HCT116 (cell line): ENCODE data around the gene CTNND2. TPM values are rescaled to one million over a fixed set of nuclear protein-coding genes. Genes with fewer than 3 reads are reported as not detected.

Source experiments
- ATAC-seq: fragments of 200-7000 bp; cut with Tn5 transposase; 2 replicates; pipeline ENCODE4 v1.9.1; 2020; ENCODE audit warnings: mild to moderate bottlenecking, moderate library complexity
- BruUV-seq: library from RNA; stranded (reverse); fragments of 400-500 nt; replicated peaks from 2 replicates; lab custom pipeline; 2021; lab: Mats Ljungman, UMichigan
- CTCF ChIA-PET: fragments of 300-600 bp; sonication (Branson Sonifier 250); formaldehyde crosslinking; loops from one replicate; lab custom pipeline; 2021; ENCODE audit warnings: antibody characterized with exemption; lab: Charles Lee
- POLR2A ChIA-PET: fragments of 300-600, 350-600 bp; sonication (Branson Sonifier 250); formaldehyde crosslinking; loops from one replicate; lab custom pipeline; 2021; ENCODE audit warnings: antibody characterized with exemption; lab: Charles Lee
- RAD21 ChIA-PET, 2 experiments: fragments of 300-600 bp; sonication (Branson Sonifier 250); formaldehyde crosslinking; loops; one replicate each; lab custom pipeline; 2023; ENCODE audit warnings: low total read pairs in 2 of 2; ENCODE audit not compliant: uncharacterized antibody in 2 of 2, unreplicated experiment in 2 of 2, low non-redundant PET in 1 of 2; lab: Charles Lee
- DNase-seq: peaks from one replicate; pipeline ENCODE4 v3.0.0-alpha.2; 2010; ENCODE audit warnings: low read depth, low spot score
- H2AFZ ChIP-seq: fragments of 200-600 bp; shearing (Covaris generic), sonication (generic); 2 replicates; pipeline ENCODE4 v1.6.1; 2017; ENCODE audit warnings: low read depth, mixed run types, mixed read lengths, antibody characterized with exemption, low read length; ENCODE audit not compliant: poor library complexity, severe bottlenecking
- H3K27ac ChIP-seq: 2 replicates; pipeline ENCODE4 v1.5.1; 2012; ENCODE audit warnings: low read depth, low read length
- H3K27me3 ChIP-seq: fragments of 200-600 bp; sonication (generic); 2 replicates; pipeline ENCODE4 v1.6.1; 2016; ENCODE audit warnings: mixed run types, low read length, mixed read lengths; ENCODE audit not compliant: insufficient read depth
- H3K36me3 ChIP-seq, 2 experiments: fragments of 200-500 bp in 1 of 2; fragments of 200-600 bp in 1 of 2; sonication (Bioruptor generic) in 1 of 2; sonication (generic) in 1 of 2; 2 replicates each; pipeline versions ENCODE4 v1.5.1 to v1.6.1; 2014 to 2016; ENCODE audit warnings: low read length in 2 of 2, inconsistent platforms in 1 of 2, mixed read lengths in 1 of 2, mixed run types in 1 of 2; ENCODE audit not compliant: insufficient read depth in 2 of 2, control insufficient read depth in 1 of 2
- H3K4me1 ChIP-seq, 2 experiments: fragments of 200-600 bp in 1 of 2; sonication (generic) in 1 of 2; 2 replicates each; pipeline versions ENCODE4 v1.5.1 to v1.6.1; 2012 to 2017; ENCODE audit warnings: low read length in 2 of 2, inconsistent platforms in 1 of 2, mild to moderate bottlenecking in 1 of 2, mixed read lengths in 1 of 2, mixed run types in 1 of 2, moderate library complexity in 1 of 2; ENCODE audit not compliant: insufficient read depth in 2 of 2, control insufficient read depth in 1 of 2
- H3K4me2 ChIP-seq: fragments of 200-600 bp; sonication (generic); 2 replicates; pipeline ENCODE4 v1.6.1; 2017; ENCODE audit warnings: mixed run types, low read length, mixed read lengths
- H3K4me3 ChIP-seq, 2 experiments: fragments of 200-600 bp in 1 of 2; sonication (generic) in 1 of 2; replicated peaks in 1 of 2; 2 replicates each; pipeline ENCODE4 v1.5.1; 2011 to 2016; ENCODE audit warnings: low read length in 2 of 2, control low read depth in 1 of 2, low read depth in 1 of 2, mild to moderate bottlenecking in 1 of 2, mixed read lengths in 1 of 2, mixed run types in 1 of 2
- H3K79me2 ChIP-seq: fragments of 200-600 bp; sonication (generic); 2 replicates; pipeline ENCODE4 v1.6.1; 2017; ENCODE audit warnings: mild to moderate bottlenecking, mixed run types, low read length, moderate library complexity, mixed read lengths; ENCODE audit not compliant: insufficient read depth
- H3K9ac ChIP-seq: fragments of 200-600 bp; sonication (generic); 2 replicates; pipeline ENCODE4 v1.6.1; 2016; ENCODE audit warnings: low read length, mixed read lengths
- H3K9me2 ChIP-seq: fragments of 200-600 bp; sonication (generic), shearing (Covaris generic); 2 replicates; pipeline ENCODE4 v1.6.1; 2017; ENCODE audit warnings: mixed run types, mild to moderate bottlenecking, moderate library complexity; ENCODE audit not compliant: insufficient read depth
- H3K9me3 ChIP-seq, 2 experiments: fragments of 200-500 bp in 1 of 2; fragments of 200-600 bp in 1 of 2; sonication (Bioruptor generic) in 1 of 2; sonication (generic) in 1 of 2; 2 replicates each; pipeline ENCODE4 v1.6.1; 2014 to 2017; ENCODE audit warnings: low read length in 2 of 2, mixed read lengths in 2 of 2, inconsistent platforms in 1 of 2, low read depth in 1 of 2, mild to moderate bottlenecking in 1 of 2, mixed run types in 1 of 2, moderate library complexity in 1 of 2; ENCODE audit not compliant: control insufficient read depth in 1 of 2, insufficient read depth in 1 of 2
- H4K20me1 ChIP-seq: fragments of 200-600 bp; sonication (generic), shearing (Covaris generic); 2 replicates; pipeline ENCODE4 v1.6.1; 2017; ENCODE audit warnings: mixed run types, mild to moderate bottlenecking, moderate library complexity; ENCODE audit not compliant: insufficient read depth
- ATF3 ChIP-seq: IDR thresholded peaks from 2 replicates; pipeline ENCODE4 v1.6.1; 2012
- CBX3 ChIP-seq: IDR thresholded peaks from 2 replicates; pipeline ENCODE4 v1.6.1; 2012; ENCODE audit warnings: low read depth
- CEBPB ChIP-seq: IDR thresholded peaks from 2 replicates; pipeline ENCODE4 v1.6.1; 2012; ENCODE audit warnings: low read depth
- CTCF ChIP-seq, 3 experiments: fragments of 200-600 bp in 1 of 3; sonication (generic) in 1 of 3; IDR thresholded peaks in 2 of 3; conservative IDR thresholded peaks in 1 of 3; 2 replicates each; pipeline ENCODE4 v1.5.1; 2012 to 2017; ENCODE audit warnings: low read depth in 2 of 3, low read length in 2 of 3, antibody characterized with exemption in 1 of 3, borderline replicate concordance in 1 of 3, control low read depth in 1 of 3, mild to moderate bottlenecking in 1 of 3, mixed read lengths in 1 of 3, mixed run types in 1 of 3, moderate library complexity in 1 of 3; ENCODE audit not compliant: insufficient read depth in 1 of 3
- EGR1 ChIP-seq: IDR thresholded peaks from 2 replicates; pipeline ENCODE4 v1.6.1; 2012; ENCODE audit warnings: low read depth
- ELF1 ChIP-seq: IDR thresholded peaks from 2 replicates; pipeline ENCODE4 v1.6.1; 2012; ENCODE audit warnings: low read depth, borderline replicate concordance
- EZH2phosphoT487 ChIP-seq: fragments of 200-600 bp; IDR thresholded peaks from 2 replicates; pipeline ENCODE4 v1.6.1; 2018; ENCODE audit warnings: antibody characterized with exemption, borderline replicate concordance
- FOSL1 ChIP-seq: IDR thresholded peaks from 2 replicates; pipeline ENCODE4 v1.6.1; 2012; ENCODE audit warnings: low read depth
- JUND ChIP-seq: IDR thresholded peaks from 2 replicates; pipeline ENCODE4 v1.6.1; 2012
- POLR2A ChIP-seq: IDR thresholded peaks from 2 replicates; pipeline ENCODE4 v1.7.0; 2011; ENCODE audit warnings: borderline replicate concordance; ENCODE audit not compliant: insufficient read depth, insufficient read length; ENCODE audit errors: extremely low read depth
- POLR2AphosphoS5 ChIP-seq: IDR thresholded peaks from 2 replicates; pipeline ENCODE4 v1.6.1; 2011; ENCODE audit warnings: mild to moderate bottlenecking, low read depth, low read length, moderate library complexity
- RAD21 ChIP-seq: IDR thresholded peaks from 2 replicates; pipeline ENCODE4 v1.6.1; 2012; ENCODE audit warnings: low read depth, mild to moderate bottlenecking
- SIN3A ChIP-seq: IDR thresholded peaks from 2 replicates; pipeline ENCODE4 v1.6.1; 2012; ENCODE audit warnings: low read depth
- SP1 ChIP-seq: IDR thresholded peaks from 2 replicates; pipeline ENCODE4 v1.6.1; 2012; ENCODE audit warnings: low read depth
- SRF ChIP-seq: IDR thresholded peaks from 2 replicates; pipeline ENCODE4 v1.6.1; 2012; ENCODE audit warnings: low read depth
- TCF7L2 ChIP-seq: IDR thresholded peaks from 2 replicates; pipeline ENCODE4 v1.7.0; 2011; ENCODE audit warnings: borderline replicate concordance, inconsistent platforms; ENCODE audit not compliant: insufficient read depth, insufficient read length; ENCODE audit errors: extremely low read depth
- YY1 ChIP-seq: IDR thresholded peaks from 2 replicates; pipeline ENCODE4 v1.6.1; 2011; ENCODE audit warnings: low read length, low read depth, moderate library complexity, mild to moderate bottlenecking; ENCODE audit not compliant: insufficient replicate concordance; ENCODE audit errors: extremely low read depth
- ZFX ChIP-seq: fragments of 450-650 bp; IDR thresholded peaks from 2 replicates; pipeline ENCODE4 v1.6.1; 2017
- intact Hi-C: fragments of 100-400 bp; cut with micrococcal nuclease; formaldehyde crosslinking; loops from 2 replicates; pipeline ENCODE4 v1.10.0; 2022
- total RNA-seq: library from RNA; stranded (reverse); gene quantifications from one replicate; pipeline ENCODE4 v1.2.1, GENCODE V29; 2021; ENCODE audit not compliant: unreplicated experiment
- TF ChIP-seq, protein P1 (sequence below): IDR thresholded peaks from 2 replicates; pipeline ENCODE4 v1.6.1; 2012

Gene CTNND2
- total RNA-seq, 1 experiment from 2014 or later = not detected

GRCh38 chr5:11482011-11482410 is 422.2 kb downstream of the CTNND2 start:
- H3K4me3 ChIP-seq = no peak overlapping the region
- no peak for DNase-seq
- H3K79me2 ChIP-seq = no peaks in the 10 kb centered on the region
- no peak overlapping the region for H2AFZ ChIP-seq
- POLR2A ChIA-PET = no interaction called here
- H3K9ac ChIP-seq = no peak overlapping the region
- no TSS peak for BruUV-seq
- intact Hi-C loops = no loop called here
- no peaks in the 10 kb centered on the region for H4K20me1 ChIP-seq
- H3K9me3 ChIP-seq = peaks cover 0 to 12% of the 10 kb centered on the region in 2 experiments; a peak in 2 of 4 replicates
- no peaks in the 10 kb centered on the region for H3K4me1 ChIP-seq
- no peak overlapping the region for H3K27ac ChIP-seq
- RAD21 ChIA-PET = no interaction called here
- CTCF ChIA-PET = no interaction called here
- H3K9me2 ChIP-seq = no peaks in the 10 kb centered on the region
- H3K36me3 ChIP-seq = no peaks in the 10 kb centered on the region
- no peaks in the 10 kb centered on the region for H3K27me3 ChIP-seq
- ATAC-seq = no peak
- H3K4me2 ChIP-seq = no peak overlapping the region
- no peak for TF ChIP-seq TCF7L2
- no peak for TF ChIP-seq CEBPB
- no peak for TF ChIP-seq POLR2AphosphoS5
- TF ChIP-seq ELF1 = no peak
- TF ChIP-seq YY1 = no peak
- no peak for TF ChIP-seq FOSL1
- TF ChIP-seq, protein P1, sequence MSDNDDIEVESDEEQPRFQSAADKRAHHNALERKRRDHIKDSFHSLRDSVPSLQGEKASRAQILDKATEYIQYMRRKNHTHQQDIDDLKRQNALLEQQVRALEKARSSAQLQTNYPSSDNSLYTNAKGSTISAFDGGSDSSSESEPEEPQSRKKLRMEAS = no peak
- TF ChIP-seq CBX3 = no peak
- TF ChIP-seq ZFX = no peak
- no peak for TF ChIP-seq SIN3A
- TF ChIP-seq RAD21 = no peak
- TF ChIP-seq ATF3 = no peak
- TF ChIP-seq EZH2phosphoT487 = no peak
- no peak for TF ChIP-seq CTCF (IDR thresholded peaks at IDR 0.05 in 2 of 3, conservative IDR thresholded peaks at IDR 0.05 in 1 of 3; ENCODE audit: borderline replicate concordance in 1 of 3, insufficient read depth in 1 of 3, low read depth in 2 of 3, low read length in 2 of 3)
- TF ChIP-seq JUND = no peak
- no peak for TF ChIP-seq POLR2A
- TF ChIP-seq SRF = no peak
- TF ChIP-seq SP1 = no peak
- TF ChIP-seq EGR1 = no peak
- TF ChIP-seq, all 23 proteins: peak for 0
